Raji (cell line): ENCODE measurements around the gene DNMT1.

Experiments
- POLR2A ChIP-seq: IDR thresholded peaks from 2 replicates; pipeline ENCODE4 v1.6.1; 2011; ENCODE audit warnings: low read depth, low read length, control low read depth; ENCODE audit not compliant: insufficient read depth

Gene DNMT1

GRCh38 chr19:10163536-10163935 lies 31.2 kb downstream of the DNMT1 start:
- no peak for TF ChIP-seq POLR2A

DNA sequence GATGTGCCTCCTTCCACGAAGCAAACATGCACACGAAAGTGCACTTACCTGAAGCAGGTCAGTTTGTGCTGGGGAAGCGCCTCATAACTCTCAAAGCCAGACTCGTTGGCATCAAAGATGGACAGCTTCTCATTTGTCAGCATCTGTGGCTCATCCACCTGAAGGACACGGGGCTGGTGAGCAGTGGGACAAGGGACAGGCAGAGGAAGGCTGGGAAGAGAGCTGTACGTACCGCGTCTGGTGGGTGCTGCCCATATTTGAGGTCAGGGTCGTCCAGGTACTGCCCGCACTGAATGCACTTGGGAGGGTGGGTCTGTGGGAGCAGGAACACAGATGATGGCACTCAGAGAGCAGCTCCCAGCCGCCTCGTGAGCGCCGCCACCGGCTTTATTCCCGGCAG lies 35.1 kb downstream of the DNMT1 start:
- TF ChIP-seq POLR2A = no peak

DNA sequence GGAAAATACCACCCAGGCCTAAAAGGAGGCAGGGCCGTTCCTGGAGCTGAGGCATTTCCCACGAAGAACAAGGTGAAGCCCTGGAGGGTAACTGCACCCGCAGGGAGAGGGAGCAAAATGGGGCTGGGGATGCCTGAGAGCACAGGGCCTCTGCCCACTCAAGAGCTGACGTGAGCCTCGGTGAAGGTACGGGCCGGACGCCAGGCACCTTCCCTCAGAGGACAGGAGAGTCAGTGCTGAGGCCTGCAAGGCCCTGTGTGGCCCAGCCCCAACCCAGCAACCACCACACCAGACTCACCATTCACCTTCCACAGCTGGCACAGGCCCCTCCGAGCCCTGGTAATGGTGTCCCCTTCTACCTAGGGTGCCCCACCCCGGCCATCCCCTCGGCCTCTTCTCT lies 36.3 kb downstream of the DNMT1 start:
- no peak for TF ChIP-seq POLR2A

GRCh38 chr19:10158071-10158470 lies 36.7 kb downstream of the DNMT1 start:
- TF ChIP-seq POLR2A = no peak

GRCh38 chr19:10155839-10156238 lies 38.9 kb downstream of the DNMT1 start:
- no peak for TF ChIP-seq POLR2A

- TF ChIP-seq POLR2A = no peak
Observed at GRCh38 chr19:10152100-10152499, 42.7 kb downstream of the DNMT1 start.

DNA sequence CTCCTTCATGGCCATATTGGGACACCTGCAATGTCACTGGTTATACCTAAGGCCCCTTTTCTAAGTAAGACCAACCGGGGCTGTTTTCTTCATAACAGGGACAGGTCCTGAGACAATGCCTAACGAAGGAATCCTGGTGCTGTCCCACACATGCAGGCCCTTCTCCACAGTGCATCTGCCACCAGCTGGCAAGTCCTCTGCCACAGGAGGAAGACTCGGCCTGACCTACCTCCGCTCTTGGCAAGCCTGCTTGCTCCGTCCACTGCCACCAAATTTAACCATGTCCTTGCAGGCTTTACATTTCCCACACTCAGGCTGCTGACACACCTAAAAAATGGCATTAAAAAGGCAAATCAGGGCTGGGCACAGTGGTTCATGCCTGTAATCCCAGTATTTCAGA lies 43.2 kb downstream of the DNMT1 start:
- no peak for TF ChIP-seq POLR2A

DNA sequence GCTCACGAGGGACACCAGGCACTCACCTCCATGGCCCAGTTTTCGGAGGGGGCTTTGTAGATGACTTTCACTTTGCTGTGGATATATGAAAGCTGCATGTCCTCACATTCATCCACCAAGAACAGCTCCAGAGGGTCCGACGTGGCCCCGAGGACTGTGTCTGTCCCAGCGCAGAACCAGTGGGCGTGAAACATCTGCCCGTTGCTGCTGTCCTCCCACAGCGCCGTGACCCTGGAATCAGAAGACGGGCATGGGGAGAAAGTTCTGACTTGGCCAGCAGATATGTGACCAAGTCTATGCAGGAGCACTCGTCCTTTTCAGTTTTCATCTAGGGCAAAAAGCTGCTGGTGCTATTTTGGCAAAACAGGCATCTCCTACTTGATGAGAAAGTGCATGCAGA lies 45.3 kb downstream of the DNMT1 start:
- no peak for TF ChIP-seq POLR2A

DNA sequence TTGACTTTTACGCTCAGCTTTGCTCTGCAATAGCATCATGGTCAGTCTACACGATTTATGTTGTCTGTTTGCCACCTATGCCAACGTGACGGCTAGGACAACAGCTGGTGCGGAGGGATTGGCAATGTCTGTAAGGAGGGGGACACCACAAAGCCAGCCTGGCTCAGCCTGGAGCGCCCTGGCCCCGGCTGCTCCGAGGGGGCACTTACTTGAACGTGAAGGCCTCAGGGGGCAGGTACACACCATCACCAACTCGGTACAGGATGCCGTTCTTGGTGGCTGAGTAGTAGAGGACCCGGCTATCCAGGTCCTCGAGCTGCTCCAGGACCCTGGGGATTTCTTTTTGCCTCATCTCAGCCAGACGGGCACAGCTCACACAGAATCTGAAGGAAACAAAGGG lies 48.6 kb downstream of the DNMT1 start:
- no peak for TF ChIP-seq POLR2A

- no peak for TF ChIP-seq POLR2A
Observed at GRCh38 chr19:10145031-10145430, 49.7 kb downstream of the DNMT1 start.

DNA sequence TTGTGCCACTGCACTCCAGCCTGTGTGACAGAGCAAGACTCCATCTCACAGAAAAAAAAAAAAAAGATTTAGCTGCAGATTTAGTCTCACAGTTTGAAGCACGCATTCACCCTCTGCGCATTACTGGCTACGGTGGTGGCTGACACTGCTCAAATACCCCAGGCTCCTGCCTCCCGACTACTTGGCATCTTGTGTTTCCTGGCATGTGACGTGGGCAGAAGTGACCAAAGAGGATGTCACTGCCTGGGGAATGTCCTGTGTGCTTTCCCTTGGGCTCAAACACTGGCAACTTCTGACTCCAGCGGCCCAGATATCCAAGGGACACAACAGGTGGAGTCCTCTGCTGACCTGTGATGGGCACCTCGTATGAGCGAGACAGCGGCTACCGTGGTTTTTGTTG lies 50.4 kb downstream of the DNMT1 start:
- TF ChIP-seq POLR2A = no peak

- no peak for TF ChIP-seq POLR2A
Observed at GRCh38 chr19:10143681-10144080, 51.1 kb downstream of the DNMT1 start.

DNA sequence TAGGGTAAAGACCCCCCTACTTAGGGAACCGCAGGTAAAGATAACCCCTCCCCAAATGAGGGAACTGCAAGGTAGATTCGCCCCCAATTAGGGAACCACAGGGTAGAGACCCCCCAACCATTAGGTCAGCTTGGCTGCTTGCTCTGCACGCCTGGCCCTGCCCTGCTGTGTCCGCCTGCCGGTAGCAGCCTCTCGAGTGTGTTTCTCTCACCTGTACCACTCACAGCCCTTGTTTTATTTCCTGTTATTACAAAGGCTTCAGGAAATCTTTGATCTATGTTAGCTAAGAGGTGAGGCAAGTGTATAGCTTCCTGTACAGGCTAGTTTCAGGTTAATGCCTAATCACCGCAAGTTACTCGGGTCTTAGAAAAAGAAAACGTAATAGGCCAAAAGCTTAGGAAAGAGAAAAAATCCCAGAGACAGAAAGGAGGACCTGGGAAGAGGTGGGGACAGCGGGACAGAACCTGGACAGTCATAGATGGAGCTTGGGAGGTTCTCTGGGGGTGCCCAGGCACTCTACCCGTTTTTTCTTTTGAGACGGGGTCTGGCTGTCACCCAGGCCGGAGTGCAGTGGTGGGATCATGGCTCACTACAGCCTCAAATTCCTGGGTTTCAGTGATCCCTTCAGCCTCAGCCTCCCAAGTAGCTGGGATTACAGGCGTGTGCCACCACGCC lies 51.9 kb downstream of the DNMT1 start:
- TF ChIP-seq POLR2A = no peak

- TF ChIP-seq POLR2A = no peak
Observed at GRCh38 chr19:10141973-10142372, 52.8 kb downstream of the DNMT1 start.

- no peak for TF ChIP-seq POLR2A
Observed at GRCh38 chr19:10141479-10141878, 53.3 kb downstream of the DNMT1 start.

- TF ChIP-seq POLR2A = no peak
Observed at GRCh38 chr19:10139952-10140351, 54.8 kb downstream of the DNMT1 start.

- TF ChIP-seq POLR2A = no peak
Observed at GRCh38 chr19:10138879-10139795, 55.6 kb downstream of the DNMT1 start.
